Brain microvascular endothelial cell (primary cell): ENCODE measurements around the gene ST6GALNAC5.
"Not testable (repeated sequence)": the region's sequence is repeated elsewhere in the genome, so short reads cannot be mapped to it uniquely, and the experiment has no call there.

Experiments
- DNase-seq: peaks from one replicate; pipeline ENCODE4 v3.0.0-alpha.2; 2020
- H3K27ac ChIP-seq: fragments of 250-450 bp; sonication (Bioruptor Pico); 2 replicates; pipeline ENCODE4 v1.5.1; 2020; ENCODE audit warnings: mild to moderate bottlenecking, moderate library complexity
- H3K27me3 ChIP-seq: fragments of 250-450 bp; sonication (Bioruptor Pico); replicated peaks from 2 replicates; pipeline ENCODE4 v1.5.1; 2020; ENCODE audit warnings: mild to moderate bottlenecking
- H3K36me3 ChIP-seq: fragments of 250-450 bp; sonication (Bioruptor Pico); replicated peaks from 2 replicates; pipeline ENCODE4 v1.5.1; 2020; ENCODE audit warnings: mild to moderate bottlenecking
- H3K4me3 ChIP-seq: 2 replicates; pipeline ENCODE4 v1.5.1; 2011; ENCODE audit warnings: low read depth, mild to moderate bottlenecking, control low read depth, low read length, moderate library complexity
- in situ Hi-C: cut with HindIII; loops from 2 replicates; pipeline ENCODE4 v1.10.0; 2017; ENCODE audit warnings: low sequenced_read_pairs, low pct_ligation_motif_present
- TF ChIP-seq, protein P1 (sequence below): IDR thresholded peaks from 2 replicates; pipeline ENCODE4 v1.5.1; 2011; ENCODE audit warnings: low read depth, mild to moderate bottlenecking, moderate library complexity, low read length, control low read depth, inconsistent platforms; ENCODE audit errors: missing control alignments

ST6GALNAC5 gene

DNA sequence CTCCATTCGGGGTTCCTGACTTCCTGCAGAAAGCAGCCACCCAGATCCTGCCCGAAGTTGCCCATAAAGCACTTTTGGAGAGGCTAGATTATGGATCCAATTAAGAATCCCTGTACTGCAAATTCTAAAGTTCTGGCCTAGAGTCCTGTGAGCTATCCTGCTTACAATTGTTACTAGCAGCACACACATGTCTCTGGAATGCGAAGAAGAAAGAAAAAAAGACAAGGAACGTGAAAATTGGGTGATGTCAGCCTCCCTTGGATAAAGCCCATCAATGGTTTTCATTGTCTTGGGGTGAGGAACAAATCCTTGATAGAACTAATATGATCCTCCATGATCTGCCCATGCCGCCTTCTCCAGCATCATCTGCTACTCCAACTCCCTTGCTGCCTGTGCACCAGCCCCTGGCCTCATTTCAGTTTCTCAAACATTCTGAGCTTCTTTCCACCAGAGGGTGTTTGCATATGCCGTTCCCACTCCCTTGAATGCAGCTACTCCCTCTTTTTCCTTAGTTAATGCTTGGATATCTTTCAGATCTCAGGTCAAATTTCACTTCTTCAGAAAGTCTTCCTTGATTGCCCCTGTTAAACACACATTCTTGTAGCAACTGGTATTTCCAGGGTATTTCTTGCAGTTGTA lies 94.0 kb downstream of the ST6GALNAC5 start:
- Histone ChIP-seq H3K4me3 (no peak overlapping the region), H3K27me3 (no peaks in the 10 kb centered on the region), H3K27ac (no peak overlapping the region), H3K36me3 (no peaks in the 10 kb centered on the region)
- in situ Hi-C loops = no loop called here
- TF ChIP-seq, protein P1, sequence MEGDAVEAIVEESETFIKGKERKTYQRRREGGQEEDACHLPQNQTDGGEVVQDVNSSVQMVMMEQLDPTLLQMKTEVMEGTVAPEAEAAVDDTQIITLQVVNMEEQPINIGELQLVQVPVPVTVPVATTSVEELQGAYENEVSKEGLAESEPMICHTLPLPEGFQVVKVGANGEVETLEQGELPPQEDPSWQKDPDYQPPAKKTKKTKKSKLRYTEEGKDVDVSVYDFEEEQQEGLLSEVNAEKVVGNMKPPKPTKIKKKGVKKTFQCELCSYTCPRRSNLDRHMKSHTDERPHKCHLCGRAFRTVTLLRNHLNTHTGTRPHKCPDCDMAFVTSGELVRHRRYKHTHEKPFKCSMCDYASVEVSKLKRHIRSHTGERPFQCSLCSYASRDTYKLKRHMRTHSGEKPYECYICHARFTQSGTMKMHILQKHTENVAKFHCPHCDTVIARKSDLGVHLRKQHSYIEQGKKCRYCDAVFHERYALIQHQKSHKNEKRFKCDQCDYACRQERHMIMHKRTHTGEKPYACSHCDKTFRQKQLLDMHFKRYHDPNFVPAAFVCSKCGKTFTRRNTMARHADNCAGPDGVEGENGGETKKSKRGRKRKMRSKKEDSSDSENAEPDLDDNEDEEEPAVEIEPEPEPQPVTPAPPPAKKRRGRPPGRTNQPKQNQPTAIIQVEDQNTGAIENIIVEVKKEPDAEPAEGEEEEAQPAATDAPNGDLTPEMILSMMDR = no peak
- DNase-seq = no peak

DNA sequence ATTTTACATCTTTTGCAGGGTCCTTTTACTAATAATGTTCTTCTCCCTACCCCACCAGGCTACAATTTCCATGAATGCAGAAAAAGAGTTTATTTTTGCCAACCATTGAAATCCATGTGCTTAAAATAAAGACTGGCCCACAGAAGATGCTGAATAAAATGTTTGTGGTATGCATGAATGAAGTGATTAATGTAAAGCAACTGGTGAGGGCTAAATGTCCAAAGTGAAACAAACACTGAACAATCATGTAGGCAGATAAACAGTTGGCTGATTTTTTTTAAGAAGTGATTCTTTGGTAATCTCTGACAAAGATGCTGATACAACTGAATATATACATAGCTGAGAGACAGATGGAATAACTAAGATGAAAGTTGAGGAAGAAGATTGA lies 94.5 kb downstream of the ST6GALNAC5 start:
- TF ChIP-seq, protein P1 = no peak
- no peaks in the 10 kb centered on the region for H3K27me3 ChIP-seq
- no peak overlapping the region for H3K4me3 ChIP-seq
- in situ Hi-C loops = no loop called here
- DNase-seq = no peak
- H3K27ac ChIP-seq = no peak overlapping the region
- no peaks in the 10 kb centered on the region for H3K36me3 ChIP-seq

DNA sequence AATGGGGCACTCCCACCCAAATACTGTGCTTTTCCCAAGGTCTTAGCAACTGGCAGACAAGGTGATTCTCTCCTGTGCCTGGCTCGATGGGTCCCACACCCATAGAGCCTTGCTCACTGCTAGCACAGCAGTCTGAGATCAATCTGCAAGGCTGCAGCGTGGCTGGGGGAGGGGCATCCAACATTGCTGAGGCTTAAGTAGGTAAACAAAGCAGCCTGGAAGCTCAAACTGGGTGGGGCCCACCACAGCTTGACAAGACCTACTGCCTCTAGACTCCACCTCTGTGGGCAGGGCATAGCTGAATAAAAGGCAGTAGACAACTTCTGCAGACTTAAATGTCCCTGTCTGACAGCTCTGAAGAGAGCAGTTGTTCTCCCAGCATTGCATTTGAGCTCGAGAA lies 114.0 kb downstream of the ST6GALNAC5 start:
- H3K27me3 ChIP-seq, in situ Hi-C loops, H3K36me3 ChIP-seq, DNase-seq, H3K27ac ChIP-seq, H3K4me3 ChIP-seq: not testable (repeated sequence)

DNA sequence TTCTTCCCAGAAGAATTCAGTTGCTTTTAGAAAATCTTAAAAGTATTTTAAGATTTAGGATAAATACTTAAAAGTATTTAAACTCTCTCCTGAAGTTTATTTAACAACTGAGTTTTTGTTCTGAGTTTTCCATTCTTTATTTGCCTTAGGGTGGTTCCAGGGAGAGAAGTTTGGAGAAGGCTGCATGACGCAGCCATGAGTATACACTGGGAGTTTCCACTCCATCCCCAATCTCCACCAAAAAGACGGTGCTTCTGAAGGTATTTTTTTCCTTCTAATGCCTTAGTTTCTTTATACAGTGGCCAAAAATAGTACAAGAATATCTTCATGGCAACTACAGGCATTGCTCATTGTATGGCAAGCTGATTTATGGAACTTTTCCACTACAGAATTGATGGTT lies 122.7 kb downstream of the ST6GALNAC5 start:
- Histone ChIP-seq H3K27ac (no peak overlapping the region), H3K4me3 (no peak overlapping the region), H3K36me3 (no peaks in the 10 kb centered on the region), H3K27me3 (no peaks in the 10 kb centered on the region)
- in situ Hi-C loops = no loop called here
- TF ChIP-seq, protein P1 = no peak
- no peak for DNase-seq

DNA sequence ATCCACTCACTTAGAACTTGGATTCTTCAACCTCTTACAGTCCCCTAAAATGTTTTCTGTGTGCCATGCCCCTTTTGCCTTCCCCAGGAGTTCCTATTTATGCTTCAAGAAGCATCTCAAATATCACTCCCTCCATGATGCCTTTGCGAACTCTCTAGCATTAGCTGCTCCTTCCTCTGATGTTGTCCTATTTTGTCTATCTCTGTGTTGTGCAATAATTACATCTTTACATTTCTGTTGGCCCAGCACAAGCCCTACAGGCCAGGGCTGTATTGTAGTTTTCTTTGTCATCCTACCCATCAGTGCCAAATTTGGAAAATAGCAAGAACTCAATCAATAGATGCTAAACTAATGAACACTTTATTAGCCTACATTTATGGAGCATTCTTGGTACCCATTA lies 125.8 kb downstream of the ST6GALNAC5 start:
- no peak overlapping the region for H3K4me3 ChIP-seq
- in situ Hi-C loops = no loop called here
- TF ChIP-seq, protein P1 = no peak
- H3K27ac ChIP-seq = no peak overlapping the region
- no peaks in the 10 kb centered on the region for H3K36me3 ChIP-seq
- no peaks in the 10 kb centered on the region for H3K27me3 ChIP-seq
- no peak for DNase-seq

DNA sequence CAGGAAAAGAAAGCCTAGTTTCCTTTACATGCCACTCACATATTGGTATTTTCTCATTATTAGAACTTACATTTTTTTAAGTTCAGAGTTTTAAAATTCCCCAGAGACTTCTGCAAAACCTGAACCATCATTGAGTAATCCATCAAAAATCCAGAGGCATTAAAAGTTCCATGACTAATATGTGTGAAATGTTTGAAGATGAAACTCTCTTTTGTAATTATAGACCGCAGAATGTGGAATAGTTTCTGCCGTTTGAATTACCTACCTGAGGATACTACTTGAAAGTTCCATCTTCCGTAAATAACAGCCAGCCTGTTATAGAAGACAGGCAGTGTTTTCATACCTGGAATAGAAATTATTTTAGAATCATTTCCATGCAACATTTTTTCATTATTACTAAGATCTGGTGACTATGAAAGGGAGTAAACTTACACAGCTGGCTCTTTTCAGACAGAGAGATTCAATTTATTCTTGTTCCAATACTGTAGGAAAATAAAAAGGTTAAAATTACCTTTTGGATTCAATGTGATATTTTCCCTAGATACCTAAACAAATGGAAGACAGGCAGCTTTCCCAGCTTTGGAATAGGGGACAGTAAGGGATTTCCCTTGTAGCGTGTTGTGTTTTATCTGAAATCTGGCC lies 131.4 kb downstream of the ST6GALNAC5 start:
- Histone ChIP-seq H3K36me3 (no peaks in the 10 kb centered on the region), H3K27me3 (no peaks in the 10 kb centered on the region), H3K4me3 (no peak overlapping the region), H3K27ac (no peak overlapping the region)
- peak; percentile 26 for DNase-seq
- in situ Hi-C loops = no loop called here
- TF ChIP-seq, protein P1 = no peak
